C1 segment of cervical spinal cord (tissue), 14 donors: Measurements from ENCODE around the gene TCEANC2.

ENCODE experiments used
- DNase-seq, 14 donors: peaks; one replicate each; lab custom pipeline; 2025; lab: John Stamatoyannopoulos, UW

The TCEANC2 gene

DNA sequence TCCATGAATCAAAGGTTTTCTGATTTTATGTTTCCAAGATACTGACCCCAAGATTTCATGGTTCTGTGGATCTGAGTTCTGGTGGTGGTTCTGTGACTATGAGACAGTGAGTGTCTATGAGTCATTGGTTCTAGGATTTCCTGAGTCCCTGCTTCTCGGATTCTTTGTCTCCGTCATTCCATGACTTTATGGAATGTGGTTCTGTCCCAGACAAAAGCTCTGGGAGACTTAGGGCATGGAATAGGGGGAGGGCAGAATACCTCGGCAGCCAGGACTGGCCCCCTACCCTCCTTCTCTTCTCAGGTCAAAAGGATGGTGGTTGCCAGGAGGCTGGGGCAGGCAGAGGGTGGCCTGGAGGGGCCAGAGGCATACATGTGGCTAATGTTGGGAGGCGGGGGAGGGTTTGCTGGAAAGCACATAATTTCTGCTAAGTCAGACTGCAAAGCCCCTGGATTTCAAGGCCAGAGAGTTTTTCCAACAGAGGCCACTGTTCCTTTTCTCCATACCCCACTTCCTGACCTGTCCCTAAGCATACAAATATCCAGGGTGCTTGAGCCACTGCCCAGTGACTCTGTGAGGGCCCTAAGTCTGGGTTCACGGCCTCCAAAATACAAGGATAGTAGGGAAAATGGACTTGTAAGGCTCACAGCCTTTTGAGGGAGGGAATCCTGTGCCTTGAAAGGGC, 82.2 kb downstream of the TCEANC2 start:
- no peak for DNase-seq

DNA sequence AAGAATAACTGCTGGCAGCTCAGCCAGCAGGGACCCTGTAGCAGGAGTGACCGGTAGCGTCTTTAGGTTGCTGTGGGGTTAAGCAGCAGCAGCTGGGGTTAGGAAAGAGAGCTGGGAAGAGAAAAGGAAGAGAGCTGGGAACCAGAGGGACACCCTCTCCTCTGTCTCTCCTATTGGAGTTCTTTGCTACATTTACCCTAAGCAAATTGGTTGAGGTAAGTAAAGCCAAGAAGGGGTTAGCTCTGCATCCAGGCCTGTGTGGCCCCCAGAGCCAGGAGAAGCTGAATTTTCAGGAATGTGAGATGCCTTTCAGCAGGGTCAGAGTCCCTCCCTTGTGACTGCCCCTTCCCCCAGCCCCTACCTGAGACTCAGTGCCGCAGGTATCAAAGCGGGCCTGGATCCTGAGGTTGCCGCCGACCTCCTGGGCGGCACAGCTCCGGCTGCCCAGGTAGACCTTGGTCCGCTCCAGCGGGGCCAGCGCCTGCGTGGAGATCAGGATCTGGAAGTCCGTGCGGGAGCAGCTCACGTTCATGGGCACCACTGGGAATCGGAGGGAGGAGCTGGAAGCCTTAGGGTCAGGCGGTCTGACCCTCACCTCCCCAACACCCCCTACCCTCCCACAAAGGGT, 83.0 kb downstream of the TCEANC2 start:
- DNase-seq = no peak

DNA sequence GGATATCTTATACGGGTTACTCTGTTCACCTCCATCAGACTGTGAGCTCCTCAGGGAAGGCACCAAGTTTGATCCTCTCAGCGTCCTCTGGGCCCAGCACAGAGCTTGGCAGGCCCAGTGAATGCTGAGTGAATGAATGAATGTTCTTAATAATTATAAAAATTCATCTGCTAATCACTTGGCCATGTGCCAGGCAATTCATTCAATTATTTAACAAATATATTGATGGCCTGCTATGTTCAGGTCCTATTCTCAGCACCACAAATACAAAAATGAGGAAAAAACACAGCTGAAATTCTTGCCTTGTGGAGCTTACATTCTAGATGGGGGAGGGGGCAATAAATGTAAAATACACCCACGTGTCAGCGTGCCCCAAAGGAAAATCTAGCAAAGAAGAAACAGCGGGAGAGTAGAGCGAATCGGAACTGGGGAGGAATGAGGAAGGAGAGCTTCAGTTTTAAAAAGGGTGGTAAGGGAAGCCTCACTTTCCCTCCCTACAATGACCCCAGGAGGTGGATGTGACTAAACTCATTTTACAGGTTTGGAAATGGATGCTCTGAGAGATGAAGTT, 83.6 kb downstream of the TCEANC2 start:
- no peak for DNase-seq

DNA sequence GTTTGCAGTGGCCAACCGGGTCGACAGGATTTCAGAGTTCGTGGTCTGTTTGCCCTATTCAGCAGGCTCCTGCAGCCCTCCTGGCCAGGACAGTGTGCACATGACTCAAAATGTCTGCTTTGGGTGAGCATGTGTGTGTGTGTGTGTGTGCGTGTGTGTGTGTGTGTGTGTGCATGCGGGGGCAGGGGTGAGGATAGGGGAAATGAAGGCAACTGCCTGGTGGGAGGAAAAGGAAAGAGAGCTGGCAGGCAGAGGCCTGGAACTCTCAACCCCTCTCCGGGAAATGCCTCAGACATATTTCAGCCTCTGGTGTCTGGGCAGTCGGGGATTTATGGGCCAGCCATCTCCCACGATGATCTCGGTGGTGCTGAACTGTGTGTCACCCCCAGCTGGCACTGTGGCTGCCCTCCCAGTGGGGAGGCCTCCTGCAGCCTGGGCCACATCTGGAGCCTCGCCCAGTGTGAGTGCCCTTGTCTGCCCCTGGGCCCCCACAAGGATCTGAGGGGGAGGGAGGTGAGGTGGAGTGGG, 84.2 kb downstream of the TCEANC2 start:
- DNase-seq = no peak

DNA sequence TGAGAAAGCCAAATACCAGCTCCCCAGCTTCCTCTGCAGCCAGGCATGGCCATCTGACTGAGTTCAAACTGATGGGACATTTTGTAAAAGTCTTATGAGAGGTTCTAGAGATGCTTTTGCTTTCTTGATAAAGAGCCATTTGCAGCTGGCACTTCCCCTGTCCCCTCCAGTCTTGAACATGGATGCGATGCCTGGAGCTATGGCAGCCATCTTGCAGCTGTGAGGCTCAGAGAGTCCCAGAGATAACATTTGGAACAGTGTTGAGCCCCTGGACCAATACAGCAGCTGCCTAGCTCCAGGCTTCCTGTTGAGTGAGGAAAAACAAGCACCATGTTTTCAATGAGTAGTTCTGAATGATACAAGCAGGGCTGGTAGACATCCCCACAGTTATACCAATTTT, 85.6 kb downstream of the TCEANC2 start:
- DNase-seq = no peak

DNA sequence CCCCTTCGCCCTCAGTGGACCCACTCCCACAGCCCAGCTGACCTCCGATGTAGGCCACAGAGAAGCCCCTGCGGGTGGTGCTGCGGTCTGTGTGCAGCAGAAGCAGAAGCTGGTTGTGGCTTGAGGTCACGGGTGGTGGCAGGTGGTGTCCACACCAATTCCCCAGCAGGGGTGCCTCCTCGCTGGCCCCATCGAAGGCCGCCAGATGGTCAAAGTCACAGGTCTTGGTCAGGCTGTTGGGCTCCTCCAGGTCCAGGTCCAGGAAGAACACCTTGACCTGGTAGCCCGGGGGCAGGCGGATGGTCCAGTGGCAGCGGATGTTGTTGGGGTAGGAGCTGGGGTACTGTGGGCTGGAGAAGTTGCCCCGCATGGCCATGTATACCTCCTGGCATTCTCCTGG, 86.3 kb downstream of the TCEANC2 start:
- DNase-seq = no peak

DNA sequence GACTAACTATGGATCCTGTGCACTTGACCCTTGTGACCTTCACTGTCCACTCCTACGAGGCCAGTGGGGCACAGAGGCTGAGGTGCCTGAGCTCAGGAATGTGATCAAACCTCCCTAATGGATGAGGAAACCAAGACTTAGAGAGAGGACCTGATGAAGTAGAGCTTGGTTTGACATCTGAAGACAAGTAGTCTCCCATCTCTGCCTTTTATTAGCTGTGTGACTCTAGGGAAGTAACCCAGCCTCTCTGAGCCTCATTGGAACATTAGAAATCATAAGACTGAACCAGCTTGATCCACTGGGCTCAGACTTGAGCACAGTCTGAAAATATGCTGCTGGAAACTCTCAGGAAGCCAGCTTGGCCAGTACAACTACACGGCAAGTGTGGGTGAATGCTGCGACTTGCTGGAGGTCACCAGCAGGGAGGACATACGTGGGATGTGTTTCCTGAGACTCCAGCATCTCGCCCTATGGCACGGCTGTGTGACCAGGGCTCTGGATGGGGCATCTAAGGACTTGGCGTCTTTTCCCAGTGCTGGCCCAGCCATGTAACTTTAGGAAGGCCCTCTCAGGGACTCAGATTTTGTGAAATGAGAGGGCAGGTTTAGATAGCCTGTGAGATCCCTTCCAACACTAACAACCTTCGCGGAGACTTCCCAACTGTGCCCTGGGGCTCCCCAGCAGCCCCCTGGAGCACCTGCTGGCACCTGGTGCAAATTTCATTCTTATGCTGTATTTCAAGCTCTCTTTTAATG, 88.9 kb downstream of the TCEANC2 start:
- no peak for DNase-seq

DNA sequence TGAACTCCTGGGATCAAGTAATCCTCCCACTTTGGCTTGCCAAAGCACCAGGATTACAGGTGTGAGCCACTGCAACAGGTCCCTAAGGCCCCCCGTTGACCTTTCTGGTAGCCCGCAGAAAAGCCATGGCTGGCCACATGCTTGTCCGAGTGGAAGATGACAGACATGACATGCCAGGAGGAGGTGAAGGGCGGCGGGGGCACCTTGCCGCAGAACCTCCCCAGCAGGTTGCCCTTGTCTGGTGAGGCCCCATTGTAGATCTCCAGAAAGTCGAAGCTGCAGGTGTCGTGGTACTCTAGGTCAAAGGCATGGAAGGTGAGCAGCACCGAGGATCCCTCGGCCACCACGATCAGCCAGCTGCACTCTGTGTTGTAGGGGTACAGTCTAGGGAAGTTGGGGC, 91.0 kb downstream of the TCEANC2 start:
- DNase-seq = no peak

GRCh38 chr1:54149734-54150133, 96.3 kb downstream of the TCEANC2 start:
- DNase-seq = no peak

DNA sequence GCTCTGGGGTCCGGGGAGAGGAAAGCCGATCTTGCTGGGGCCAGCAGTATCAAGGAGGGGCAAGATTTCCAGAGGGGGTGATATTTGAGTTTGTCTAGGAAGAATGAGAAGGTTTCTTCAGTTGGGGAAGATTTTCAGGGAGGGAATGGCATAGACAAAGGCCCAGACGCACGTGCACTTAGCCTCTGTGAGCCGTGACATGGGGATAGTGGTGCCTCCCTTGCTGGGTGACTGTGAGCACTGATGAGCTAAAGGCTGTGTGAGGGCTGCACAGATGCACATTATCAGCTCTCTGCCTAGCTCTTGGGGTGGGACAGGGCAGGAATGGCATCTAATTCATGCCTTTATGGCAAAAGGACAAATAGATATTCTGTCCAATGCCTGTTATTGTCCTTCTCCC, 97.6 kb downstream of the TCEANC2 start:
- no peak for DNase-seq

DNA sequence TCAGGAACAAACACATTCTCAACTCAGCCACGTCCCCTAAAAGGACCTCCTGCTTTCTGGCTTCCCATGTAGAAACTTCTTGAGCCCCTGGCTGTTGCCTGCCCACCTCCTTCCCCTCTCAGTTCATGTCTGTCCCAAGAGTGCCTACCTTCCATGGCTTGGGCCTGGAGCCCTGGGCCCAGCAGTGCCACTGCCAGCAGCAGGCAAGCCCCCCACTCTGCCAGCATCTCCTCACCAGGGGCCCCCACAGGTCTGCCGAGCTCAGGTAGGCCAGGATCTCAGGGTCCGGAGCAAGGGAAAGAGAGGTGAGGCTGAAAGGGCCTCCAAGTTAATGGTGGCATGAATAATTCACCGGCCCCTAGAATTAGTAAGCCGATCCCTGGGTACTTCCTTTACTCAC, 99.3 kb downstream of the TCEANC2 start, which contains the start of gene CDCP2:
Gene CDCP2 (minus strand): TSS at position 305 of the 400 bp plus-strand sequence. CDS start 78 bp downstream, at position 227.
- DNase-seq = no peak

- peak in 3 of 14 donors; percentile 4 to 38 (median 25) for DNase-seq
Measured at GRCh38 chr1:54153535-54154439, 100.4 kb downstream of the TCEANC2 start.
